Endothelial cell (in vitro differentiated cells): Measurements from ENCODE around the gene SBF1. TPM values are rescaled to one million over a fixed set of nuclear protein-coding genes. Genes with fewer than 3 reads are reported as not detected.

Experiments
- DNase-seq: peaks from one replicate; pipeline ENCODE4 v3.0.0; 2021; ENCODE audit warnings: low spot score
- H3K27ac Mint-ChIP-seq: one replicate; pipeline ENCODE4 v1.8.0; 2021; ENCODE audit warnings: mixed read lengths, inconsistent platforms; ENCODE audit not compliant: unreplicated experiment
- H3K27me3 Mint-ChIP-seq: one replicate; pipeline ENCODE4 v1.8.0; 2021; ENCODE audit warnings: mild to moderate bottlenecking, moderate library complexity, mixed read lengths, inconsistent platforms; ENCODE audit not compliant: unreplicated experiment
- H3K36me3 Mint-ChIP-seq: one replicate; pipeline ENCODE4 v1.8.0; 2021; ENCODE audit warnings: mild to moderate bottlenecking, low read depth, mixed read lengths, inconsistent platforms; ENCODE audit not compliant: unreplicated experiment
- H3K4me1 Mint-ChIP-seq: one replicate; pipeline ENCODE4 v1.8.0; 2021; ENCODE audit warnings: mild to moderate bottlenecking, mixed read lengths, inconsistent platforms; ENCODE audit not compliant: unreplicated experiment
- H3K4me3 Mint-ChIP-seq: one replicate; pipeline ENCODE4 v1.8.0; 2021; ENCODE audit warnings: mild to moderate bottlenecking, mixed read lengths, inconsistent platforms; ENCODE audit not compliant: unreplicated experiment
- H3K9me3 Mint-ChIP-seq: one replicate; pipeline ENCODE4 v1.8.0; 2021; ENCODE audit warnings: mixed read lengths, inconsistent platforms; ENCODE audit not compliant: unreplicated experiment
- CTCF ChIP-seq: fragments of 200-600 bp; sonication (generic); IDR thresholded peaks from one replicate; pipeline ENCODE4 v1.5.0; 2021; ENCODE audit warnings: antibody characterized with exemption; ENCODE audit not compliant: unreplicated experiment
- total RNA-seq: library from RNA; stranded (reverse); fragmentation: NEBNext Ultra II Directional; extraction: Animal tissue kit (Norgen Biotek cat#: 25700); gene quantifications from one replicate; pipeline ENCODE4 v1.2.1, GENCODE V29; 2021; ENCODE audit not compliant: unreplicated experiment

Gene SBF1
- total RNA-seq, 1 donor from 2014 or later = 76.7 TPM

- peaks cover 11% of the 10 kb centered on the region for H3K27me3 Mint-ChIP-seq
- no peak for TF ChIP-seq CTCF
- H3K4me1 Mint-ChIP-seq = no peaks in the 10 kb centered on the region
- DNase-seq = no peak
- H3K9me3 Mint-ChIP-seq = no peaks in the 10 kb centered on the region
- H3K36me3 Mint-ChIP-seq = peaks cover 6% of the 10 kb centered on the region
- no peak overlapping the region for H3K27ac Mint-ChIP-seq
- no peak overlapping the region for H3K4me3 Mint-ChIP-seq
Observed at GRCh38 chr22:50441428-50441993, 33.3 kb downstream of the SBF1 start.

GRCh38 chr22:50440544-50441249, 34.1 kb downstream of the SBF1 start:
- Mint-ChIP-seq H3K36me3 (peaks cover 6% of the 10 kb centered on the region), H3K4me3 (no peak overlapping the region), H3K9me3 (no peaks in the 10 kb centered on the region), H3K27ac (no peak overlapping the region), H3K27me3 (peaks cover 11% of the 10 kb centered on the region), H3K4me1 (no peaks in the 10 kb centered on the region)
- no peak for DNase-seq
- TF ChIP-seq CTCF = no peak

GRCh38 chr22:50439871-50440331, 34.9 kb downstream of the SBF1 start:
- Mint-ChIP-seq H3K9me3 (no peaks in the 10 kb centered on the region), H3K4me1 (no peaks in the 10 kb centered on the region), H3K4me3 (no peak overlapping the region), H3K27ac (no peak overlapping the region), H3K27me3 (peaks cover 9% of the 10 kb centered on the region), H3K36me3 (peaks cover 11% of the 10 kb centered on the region)
- no peak for DNase-seq
- no peak for TF ChIP-seq CTCF

- DNase-seq = no peak
- Mint-ChIP-seq H3K4me3 (no peak overlapping the region), H3K9me3 (no peaks in the 10 kb centered on the region), H3K27ac (no peak overlapping the region), H3K36me3 (peaks cover 13% of the 10 kb centered on the region), H3K27me3 (peaks cover 7% of the 10 kb centered on the region), H3K4me1 (no peaks in the 10 kb centered on the region)
- no peak for TF ChIP-seq CTCF
Observed at GRCh38 chr22:50439314-50439870, 35.4 kb downstream of the SBF1 start.
